ENCODE data around the gene RHOF. TPM values are rescaled to one million over a fixed set of nuclear protein-coding genes. Genes with fewer than 3 reads are reported as not detected.

The RHOF gene
- total RNA-seq, 2 donors from 2014 or later, result 9.9 to 10.2 TPM

DNA sequence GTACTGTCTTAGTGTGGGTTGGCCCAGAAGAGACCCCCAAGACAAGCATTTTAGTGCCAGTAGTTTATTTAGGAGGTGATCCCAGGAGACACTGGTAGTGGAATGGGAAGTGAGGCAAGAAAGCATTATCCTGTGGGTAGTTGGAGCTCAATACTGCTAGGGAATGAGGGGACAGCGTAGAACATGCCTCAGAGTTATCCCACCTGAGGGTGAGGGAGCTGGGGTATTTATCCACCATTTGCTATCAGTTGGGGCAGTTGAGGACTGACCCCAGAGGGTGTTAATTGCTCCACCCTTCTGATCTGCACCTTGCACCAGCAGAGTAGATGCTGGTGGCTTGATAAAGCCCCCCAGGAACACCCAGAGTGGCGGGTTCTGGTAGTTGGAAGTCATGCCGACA is 37.9 kb downstream of the RHOF start:
- intact Hi-C loops (cut with DNase I), result no loop called here
- TF ChIP-seq POLR2A (IDR thresholded peaks at IDR 0.05), result no peak
- TF ChIP-seq, protein P1, sequence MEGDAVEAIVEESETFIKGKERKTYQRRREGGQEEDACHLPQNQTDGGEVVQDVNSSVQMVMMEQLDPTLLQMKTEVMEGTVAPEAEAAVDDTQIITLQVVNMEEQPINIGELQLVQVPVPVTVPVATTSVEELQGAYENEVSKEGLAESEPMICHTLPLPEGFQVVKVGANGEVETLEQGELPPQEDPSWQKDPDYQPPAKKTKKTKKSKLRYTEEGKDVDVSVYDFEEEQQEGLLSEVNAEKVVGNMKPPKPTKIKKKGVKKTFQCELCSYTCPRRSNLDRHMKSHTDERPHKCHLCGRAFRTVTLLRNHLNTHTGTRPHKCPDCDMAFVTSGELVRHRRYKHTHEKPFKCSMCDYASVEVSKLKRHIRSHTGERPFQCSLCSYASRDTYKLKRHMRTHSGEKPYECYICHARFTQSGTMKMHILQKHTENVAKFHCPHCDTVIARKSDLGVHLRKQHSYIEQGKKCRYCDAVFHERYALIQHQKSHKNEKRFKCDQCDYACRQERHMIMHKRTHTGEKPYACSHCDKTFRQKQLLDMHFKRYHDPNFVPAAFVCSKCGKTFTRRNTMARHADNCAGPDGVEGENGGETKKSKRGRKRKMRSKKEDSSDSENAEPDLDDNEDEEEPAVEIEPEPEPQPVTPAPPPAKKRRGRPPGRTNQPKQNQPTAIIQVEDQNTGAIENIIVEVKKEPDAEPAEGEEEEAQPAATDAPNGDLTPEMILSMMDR (IDR thresholded peaks at IDR 0.05), result no peak
- Histone ChIP-seq H3K27ac (no peak overlapping the region), H3K4me1 (peaks cover 14% of the 10 kb centered on the region), H3K27me3 (no peaks in the 10 kb centered on the region), H3K36me3 (replicated peaks in 1 of 2; ENCODE audit: insufficient read depth in 1 of 2, low read depth in 2 of 2) (no peaks in the 10 kb centered on the region), H3K9me3 (no peaks in the 10 kb centered on the region), H3K4me3 (no peak overlapping the region)
- DNase-seq (no peak), ATAC-seq (no peak)
- WGBS, 2 donors, result 98 to 100% methylated on average over 1 to 3 of the region's 3 CpGs

DNA sequence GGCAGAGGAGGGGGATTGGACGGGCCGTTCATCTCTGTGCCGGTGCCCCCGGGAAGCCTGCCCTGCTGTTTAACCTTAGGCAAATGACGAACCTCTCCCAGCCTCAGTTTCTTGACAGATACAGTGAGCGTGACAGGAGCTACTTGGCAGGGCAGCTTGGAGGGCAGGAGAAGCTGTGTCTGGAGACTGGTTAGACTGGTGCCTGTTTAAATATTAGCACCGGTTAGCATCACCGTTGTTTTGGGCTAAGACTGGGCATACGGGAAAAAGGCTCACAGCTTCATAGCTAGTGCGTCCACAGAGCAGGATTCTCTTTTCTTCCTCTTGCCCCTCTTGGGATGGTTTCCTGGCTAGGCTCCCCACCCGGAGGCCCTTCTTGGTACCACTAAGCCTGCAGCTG is 38.7 kb downstream of the RHOF start:
- Histone ChIP-seq H3K4me3 (no peak overlapping the region), H3K36me3 (replicated peaks in 1 of 2; ENCODE audit: insufficient read depth in 1 of 2, low read depth in 2 of 2) (no peaks in the 10 kb centered on the region), H3K27me3 (no peaks in the 10 kb centered on the region), H3K27ac (peak overlapping the region in 1 of 4 donors; percentile 62), H3K9me3 (no peaks in the 10 kb centered on the region), H3K4me1 (peaks cover 14% of the 10 kb centered on the region)
- intact Hi-C loops (cut with DNase I), result no loop called here
- DNase-seq (no peak), ATAC-seq (no peak)
- TF ChIP-seq POLR2A (IDR thresholded peaks at IDR 0.05), result no peak
- TF ChIP-seq, protein P1 (IDR thresholded peaks at IDR 0.05), result no peak
- WGBS, 2 donors, result 85 to 88% methylated on average over 9 to 11 of the region's 11 CpGs

DNA sequence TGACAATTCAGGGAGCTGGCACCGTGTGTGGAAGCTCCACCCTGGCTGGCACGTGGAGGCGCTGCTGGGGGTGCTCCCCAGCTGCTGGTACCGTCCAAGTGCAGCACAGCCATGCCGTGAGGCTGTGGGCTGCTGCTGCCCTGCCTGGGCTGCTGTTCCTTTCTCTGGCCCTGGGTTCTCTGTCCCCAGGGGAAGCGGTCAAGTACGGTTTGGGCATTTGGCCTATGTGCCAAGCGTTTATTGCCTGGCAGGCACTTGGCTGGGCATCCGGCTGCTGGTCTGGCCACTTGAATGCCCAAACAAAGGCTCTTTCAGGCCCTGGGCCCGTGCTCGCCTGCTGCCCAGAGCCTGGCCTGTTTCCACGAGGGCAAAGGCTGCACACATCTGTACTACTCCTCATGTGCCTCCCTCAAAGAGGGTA is 39.6 kb downstream of the RHOF start:
- WGBS, 2 donors, result 40 to 43% methylated on average over 1 to 12 of the region's 12 CpGs
- H3K4me1 ChIP-seq, result peaks cover 14% of the 10 kb centered on the region
- DNase-seq (peak; percentile 51 to 72 (median 68)), ATAC-seq (peak; percentile 79)
- no peaks in the 10 kb centered on the region for H3K36me3 ChIP-seq (replicated peaks in 1 of 2; ENCODE audit: insufficient read depth in 1 of 2, low read depth in 2 of 2)
- intact Hi-C loops (cut with DNase I), result no loop called here
- TF ChIP-seq POLR2A (IDR thresholded peaks at IDR 0.05), result no peak
- H3K4me3 ChIP-seq, result no peak overlapping the region
- no peaks in the 10 kb centered on the region for H3K27me3 ChIP-seq
- no peaks in the 10 kb centered on the region for H3K9me3 ChIP-seq
- peak overlapping the region in 3 of 4 donors; percentile 36 to 65 (median 62) for H3K27ac ChIP-seq

DNA sequence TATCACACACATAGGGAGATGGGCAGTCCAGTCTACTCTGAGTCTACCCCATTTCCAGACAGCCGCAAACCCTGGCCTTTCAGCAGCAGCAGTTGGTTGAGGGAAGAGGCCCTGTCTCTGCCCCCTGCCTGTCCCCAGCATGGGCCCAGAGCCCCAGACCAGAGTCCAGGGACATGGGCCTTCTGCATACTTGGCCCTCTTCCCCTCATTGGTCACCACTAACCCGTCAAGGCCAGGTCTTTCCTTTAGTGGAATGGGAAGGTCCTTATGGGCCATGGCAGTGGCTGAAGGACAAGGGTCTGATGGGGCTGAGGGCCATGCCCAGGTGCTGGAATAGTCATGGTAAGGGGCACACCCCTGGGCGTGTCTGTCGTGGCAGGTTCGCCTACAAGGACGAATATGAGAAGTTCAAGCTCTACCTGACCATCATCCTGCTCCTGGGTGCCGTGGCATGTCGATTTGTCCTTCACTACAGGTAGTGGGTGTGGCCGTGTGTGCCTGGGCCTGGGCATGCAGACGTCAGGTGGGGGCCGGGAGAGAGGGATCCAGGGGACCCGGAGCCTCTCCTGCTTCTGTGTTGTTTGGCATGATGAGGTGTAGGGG is 41.6 kb downstream of the RHOF start:
- 87% methylated on average over 10 of the region's 12 CpGs; no CpG with 5 or more reads in 1 of the 2 donors for WGBS, 2 donors
- no peak overlapping the region for H3K4me3 ChIP-seq
- H3K4me1 ChIP-seq, result peaks cover 14% of the 10 kb centered on the region
- TF ChIP-seq POLR2A (IDR thresholded peaks at IDR 0.05), result no peak
- TF ChIP-seq, protein P1 (IDR thresholded peaks at IDR 0.05), result no peak
- peaks cover 0 to 5% of the 10 kb centered on the region in 2 donors for H3K36me3 ChIP-seq (replicated peaks in 1 of 2; ENCODE audit: insufficient read depth in 1 of 2, low read depth in 2 of 2)
- no peaks in the 10 kb centered on the region for H3K27me3 ChIP-seq
- ATAC-seq (no peak), DNase-seq (no peak)
- H3K27ac ChIP-seq, result no peak overlapping the region
- H3K9me3 ChIP-seq, result no peaks in the 10 kb centered on the region
- intact Hi-C loops (cut with DNase I), result no loop called here

DNA sequence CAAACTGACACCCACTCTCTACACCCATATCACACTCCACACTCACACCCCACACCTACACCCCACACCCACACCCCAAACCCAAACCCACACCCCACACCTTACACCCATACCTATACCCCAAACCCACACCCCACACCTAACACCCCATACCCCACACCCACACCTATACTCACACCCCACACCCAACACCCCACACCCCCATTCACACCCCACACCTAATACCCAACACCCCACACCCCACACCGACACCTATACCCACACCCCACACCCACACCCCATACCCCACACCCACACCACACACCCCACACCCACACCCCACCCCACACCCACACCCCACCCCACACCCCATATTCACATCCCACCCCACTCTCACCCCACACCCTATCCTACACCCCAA is 42.5 kb downstream of the RHOF start:
- TF ChIP-seq, protein P1 (IDR thresholded peaks at IDR 0.05), result no peak
- no peak for TF ChIP-seq POLR2A (IDR thresholded peaks at IDR 0.05)
- H3K36me3 ChIP-seq (replicated peaks in 1 of 2; ENCODE audit: insufficient read depth in 1 of 2, low read depth in 2 of 2), result peaks cover 0 to 5% of the 10 kb centered on the region in 2 donors
- peaks cover 14% of the 10 kb centered on the region for H3K4me1 ChIP-seq
- no peak overlapping the region for H3K4me3 ChIP-seq
- H3K27me3 ChIP-seq, result no peaks in the 10 kb centered on the region
- no peak for DNase-seq
- no peaks in the 10 kb centered on the region for H3K9me3 ChIP-seq
- ATAC-seq, result no peak
- no peak overlapping the region for H3K27ac ChIP-seq
- WGBS, 2 donors, result 64 to 96% methylated on average over 1 of the region's 1 CpG
- intact Hi-C loops (cut with DNase I), result no loop called here

Measured in body of pancreas (tissue), 4 donors.